HCT116 (cell line): ENCODE measurements around the gene SLC27A5.

Experiments used
- CEBPB ChIP-seq: IDR thresholded peaks from 2 replicates; pipeline ENCODE4 v1.6.1; 2012; ENCODE audit warnings: low read depth
- CTCF ChIP-seq, 3 experiments: fragments of 200-600 bp in 1 of 3; sonication (generic) in 1 of 3; IDR thresholded peaks in 2 of 3; conservative IDR thresholded peaks in 1 of 3; 2 replicates each; pipeline ENCODE4 v1.5.1; 2012 to 2017; ENCODE audit warnings: low read depth in 2 of 3, low read length in 2 of 3, antibody characterized with exemption in 1 of 3, borderline replicate concordance in 1 of 3, control low read depth in 1 of 3, mild to moderate bottlenecking in 1 of 3, mixed read lengths in 1 of 3, mixed run types in 1 of 3, moderate library complexity in 1 of 3; ENCODE audit not compliant: insufficient read depth in 1 of 3
- ELF1 ChIP-seq: IDR thresholded peaks from 2 replicates; pipeline ENCODE4 v1.6.1; 2012; ENCODE audit warnings: low read depth, borderline replicate concordance
- EZH2 ChIP-seq: fragments of 200-600 bp; sonication (generic); IDR thresholded peaks from 2 replicates; pipeline ENCODE4 v1.6.1; 2017; ENCODE audit warnings: antibody characterized with exemption, mixed run types
- EZH2phosphoT487 ChIP-seq: fragments of 200-600 bp; IDR thresholded peaks from 2 replicates; pipeline ENCODE4 v1.6.1; 2018; ENCODE audit warnings: antibody characterized with exemption, borderline replicate concordance
- FOSL1 ChIP-seq: IDR thresholded peaks from 2 replicates; pipeline ENCODE4 v1.6.1; 2012; ENCODE audit warnings: low read depth
- JUND ChIP-seq: IDR thresholded peaks from 2 replicates; pipeline ENCODE4 v1.6.1; 2012
- POLR2A ChIP-seq: IDR thresholded peaks from 2 replicates; pipeline ENCODE4 v1.7.0; 2011; ENCODE audit warnings: borderline replicate concordance; ENCODE audit not compliant: insufficient read depth, insufficient read length; ENCODE audit errors: extremely low read depth
- POLR2AphosphoS5 ChIP-seq: IDR thresholded peaks from 2 replicates; pipeline ENCODE4 v1.6.1; 2011; ENCODE audit warnings: mild to moderate bottlenecking, low read depth, low read length, moderate library complexity
- SIN3A ChIP-seq: IDR thresholded peaks from 2 replicates; pipeline ENCODE4 v1.6.1; 2012; ENCODE audit warnings: low read depth
- SRF ChIP-seq: IDR thresholded peaks from 2 replicates; pipeline ENCODE4 v1.6.1; 2012; ENCODE audit warnings: low read depth
- ZBTB33 ChIP-seq: IDR thresholded peaks from 2 replicates; pipeline ENCODE4 v1.6.1; 2011; ENCODE audit warnings: mild to moderate bottlenecking, low read length, moderate library complexity; ENCODE audit not compliant: insufficient replicate concordance; ENCODE audit errors: extremely low read depth
- ZFX ChIP-seq: fragments of 450-650 bp; IDR thresholded peaks from 2 replicates; pipeline ENCODE4 v1.6.1; 2017

- TF ChIP-seq CEBPB (no peak), CTCF (IDR thresholded peaks at IDR 0.05 in 2 of 3, conservative IDR thresholded peaks at IDR 0.05 in 1 of 3; ENCODE audit: borderline replicate concordance in 1 of 3, insufficient read depth in 1 of 3, low read depth in 2 of 3, low read length in 2 of 3) (no peak), ELF1 (no peak), ZBTB33 (no peak), FOSL1 (no peak), EZH2phosphoT487 (no peak), POLR2A (no peak), ZFX (no peak), SIN3A (no peak), POLR2AphosphoS5 (no peak), JUND (no peak), SRF (no peak), EZH2 (no peak)
Observed at GRCh38 chr19:58555369-58555885, 43.6 kb upstream of the SLC27A5 start.
